Measurements from ENCODE around the gene CDKN2D. TPM values are rescaled to one million over a fixed set of nuclear protein-coding genes. Genes with fewer than 3 reads are reported as not detected.

The CDKN2D gene
- total and polyA plus RNA-seq, 2 of the 13 experiments (the other 11 are each of a cell fraction or from before 2014, with no cell fraction given), result 5.4 to 8.6 TPM

- TF ChIP-seq RBM22 (optimal IDR thresholded peaks at IDR 0.05; ENCODE audit: low read length), result no peak
- TF ChIP-seq MIXL1 (CRISPR knock-in tag; IDR thresholded peaks at IDR 0.05), result 0 out of 2 replicates have a peak, but pooled peaks have one; percentile 29
- TF ChIP-seq SUZ12 (IDR thresholded peaks at IDR 0.05; ENCODE audit: low read depth, low read length), result no peak
- TF ChIP-seq ZFX (CRISPR knock-in tag; IDR thresholded peaks at IDR 0.05; ENCODE audit: low read depth), result peak; percentile 63
- no peak for TF ChIP-seq KLF6 (CRISPR knock-in tag; IDR thresholded peaks at IDR 0.05)
- TF ChIP-seq GLMP (CRISPR knock-in tag; IDR thresholded peaks at IDR 0.05; ENCODE audit: borderline replicate concordance), result no peak
- no peak; the same call in 1 of the 2 replicates for TF ChIP-seq KLF11 (CRISPR knock-in tag; IDR thresholded peaks at IDR 0.05)
- 0 out of 2 replicates have a peak, but pooled peaks have one; percentile 8 for TF ChIP-seq ZNF333 (CRISPR knock-in tag; IDR thresholded peaks at IDR 0.05; ENCODE audit: borderline replicate concordance)
- TF ChIP-seq, protein P1, sequence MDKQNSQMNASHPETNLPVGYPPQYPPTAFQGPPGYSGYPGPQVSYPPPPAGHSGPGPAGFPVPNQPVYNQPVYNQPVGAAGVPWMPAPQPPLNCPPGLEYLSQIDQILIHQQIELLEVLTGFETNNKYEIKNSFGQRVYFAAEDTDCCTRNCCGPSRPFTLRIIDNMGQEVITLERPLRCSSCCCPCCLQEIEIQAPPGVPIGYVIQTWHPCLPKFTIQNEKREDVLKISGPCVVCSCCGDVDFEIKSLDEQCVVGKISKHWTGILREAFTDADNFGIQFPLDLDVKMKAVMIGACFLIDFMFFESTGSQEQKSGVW (CRISPR knock-in tag; IDR thresholded peaks at IDR 0.05; ENCODE audit: borderline replicate concordance), result no peak
- TF ChIP-seq PRDM10 (CRISPR knock-in tag; IDR thresholded peaks at IDR 0.05; ENCODE audit: low read depth), result no peak
- no peak for TF ChIP-seq ZFP36 (IDR thresholded peaks at IDR 0.05; ENCODE audit: borderline replicate concordance, low read depth, low read length, partially characterized antibody)
- TF ChIP-seq TEAD2 (CRISPR knock-in tag; IDR thresholded peaks at IDR 0.05), result no peak
- no peak for TF ChIP-seq RBAK (CRISPR knock-in tag; IDR thresholded peaks at IDR 0.05)
- no peak for TF ChIP-seq AKAP8 (CRISPR knock-in tag; IDR thresholded peaks at IDR 0.05)
- TF ChIP-seq, protein P2, sequence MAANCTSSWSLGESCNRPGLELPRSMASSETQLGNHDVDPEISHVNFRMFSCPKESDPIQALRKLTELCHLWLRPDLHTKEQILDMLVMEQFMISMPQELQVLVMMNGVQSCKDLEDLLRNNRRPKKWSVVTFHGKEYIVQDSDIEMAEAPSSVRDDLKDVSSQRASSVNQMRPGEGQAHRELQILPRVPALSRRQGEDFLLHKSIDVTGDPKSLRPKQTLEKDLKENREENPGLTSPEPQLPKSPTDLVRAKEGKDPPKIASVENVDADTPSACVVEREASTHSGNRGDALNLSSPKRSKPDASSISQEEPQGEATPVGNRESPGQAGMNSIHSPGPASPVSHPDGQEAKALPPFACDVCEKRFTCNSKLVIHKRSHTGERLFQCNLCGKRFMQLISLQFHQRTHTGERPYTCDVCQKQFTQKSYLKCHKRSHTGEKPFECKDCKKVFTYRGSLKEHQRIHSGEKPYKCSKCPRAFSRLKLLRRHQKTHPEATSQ (CRISPR knock-in tag; IDR thresholded peaks at IDR 0.05; ENCODE audit: borderline replicate concordance), result peak; percentile 96; the same call in 1 of the 2 replicates
- TF ChIP-seq, protein P3, sequence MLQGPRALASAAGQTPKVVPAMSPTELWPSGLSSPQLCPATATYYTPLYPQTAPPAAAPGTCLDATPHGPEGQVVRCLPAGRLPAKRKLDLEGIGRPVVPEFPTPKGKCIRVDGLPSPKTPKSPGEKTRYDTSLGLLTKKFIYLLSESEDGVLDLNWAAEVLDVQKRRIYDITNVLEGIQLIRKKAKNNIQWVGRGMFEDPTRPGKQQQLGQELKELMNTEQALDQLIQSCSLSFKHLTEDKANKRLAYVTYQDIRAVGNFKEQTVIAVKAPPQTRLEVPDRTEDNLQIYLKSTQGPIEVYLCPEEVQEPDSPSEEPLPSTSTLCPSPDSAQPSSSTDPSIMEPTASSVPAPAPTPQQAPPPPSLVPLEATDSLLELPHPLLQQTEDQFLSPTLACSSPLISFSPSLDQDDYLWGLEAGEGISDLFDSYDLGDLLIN (CRISPR knock-in tag; IDR thresholded peaks at IDR 0.05; ENCODE audit: borderline replicate concordance), result peak; percentile 99; the same call in 1 of the 2 replicates
- TF ChIP-seq THAP8 (CRISPR knock-in tag; IDR thresholded peaks at IDR 0.05; ENCODE audit: borderline replicate concordance), result no peak
- TF ChIP-seq ZSCAN31 (CRISPR knock-in tag; IDR thresholded peaks at IDR 0.05; ENCODE audit: low read depth), result peak; percentile 43; the same call in 1 of the 2 replicates
- peak; percentile 53; the same call in 1 of the 2 replicates for TF ChIP-seq ETV5 (CRISPR knock-in tag; IDR thresholded peaks at IDR 0.05; ENCODE audit: borderline replicate concordance)
- no peak for TF ChIP-seq MTF2 (CRISPR knock-in tag; IDR thresholded peaks at IDR 0.05; ENCODE audit: borderline replicate concordance)
Observed at GRCh38 chr19:10568826-10569651, at the start of gene CDKN2D (continued).

Data from HepG2 (cell line).